WTC11 (cell line): ENCODE data around the gene CDC20.

Experiments
- CREB1 ChIP-seq: sonication (generic); formaldehyde crosslinking; IDR thresholded peaks from 2 replicates; pipeline ENCODE4 v1.8.0; 2023; ENCODE audit warnings: mild to moderate bottlenecking, missing genetic modification reagents
- FOXJ3 ChIP-seq: sonication (generic); formaldehyde crosslinking; IDR thresholded peaks from 2 replicates; pipeline ENCODE4 v1.9.0; 2021; ENCODE audit warnings: missing genetic modification reagents, mild to moderate bottlenecking, borderline replicate concordance
- KAT7 ChIP-seq: sonication (generic); formaldehyde crosslinking; IDR thresholded peaks from 2 replicates; pipeline ENCODE4 v1.8.1; 2023; ENCODE audit warnings: missing genetic modification reagents, mild to moderate bottlenecking, borderline replicate concordance
- NR1H2 ChIP-seq: sonication (generic); formaldehyde crosslinking; IDR thresholded peaks from 2 replicates; pipeline ENCODE4 v1.9.0; 2021; ENCODE audit warnings: mild to moderate bottlenecking, moderate library complexity, missing genetic modification reagents
- TF ChIP-seq, protein P1 (sequence below): fragments of 200-600 bp; IDR thresholded peaks from 2 replicates; pipeline ENCODE4 v1.8.0; 2022; ENCODE audit warnings: antibody characterized with exemption
- TF ChIP-seq, protein P2 (sequence below): sonication (generic); formaldehyde crosslinking; IDR thresholded peaks from 2 replicates; pipeline ENCODE4 v1.8.0; 2022; ENCODE audit warnings: mild to moderate bottlenecking, missing genetic modification reagents
- TF ChIP-seq, protein P3 (sequence below): sonication (generic); formaldehyde crosslinking; IDR thresholded peaks from 2 replicates; pipeline ENCODE4 v1.8.1; 2023; ENCODE audit warnings: mild to moderate bottlenecking, missing genetic modification reagents
- TF ChIP-seq, protein P4 (sequence below): sonication (generic); formaldehyde crosslinking; conservative IDR thresholded peaks from 2 replicates; pipeline ENCODE4 v1.8.1; 2022; ENCODE audit warnings: mild to moderate bottlenecking, missing genetic modification reagents
- TF ChIP-seq, protein P5 (sequence below): sonication (generic); formaldehyde crosslinking; IDR thresholded peaks from 2 replicates; pipeline ENCODE4 v1.8.0; 2023; ENCODE audit warnings: missing genetic modification reagents

DNA sequence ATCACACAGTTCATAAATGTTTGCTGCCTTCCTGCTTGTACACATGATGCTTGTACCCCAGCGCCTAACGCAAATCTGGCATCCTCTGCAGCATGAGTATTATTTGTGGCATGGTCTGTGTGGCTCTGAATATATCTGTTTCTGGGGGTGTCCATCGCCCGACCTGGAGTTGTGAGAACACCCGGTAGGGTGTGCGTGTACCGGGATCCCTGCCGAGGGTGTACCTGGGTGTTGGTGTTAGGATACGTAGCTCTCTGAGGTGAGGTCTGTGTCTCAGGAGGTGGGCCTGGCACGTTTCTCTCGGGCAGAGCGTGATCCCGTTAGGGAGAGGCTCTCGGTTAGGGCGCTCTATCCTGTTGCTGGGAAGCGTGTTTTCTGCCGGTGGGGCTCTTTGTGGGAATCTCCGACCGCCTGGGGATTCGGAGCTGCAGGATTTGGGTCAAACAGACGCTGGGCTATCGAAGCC lies 10.4 kb upstream of the CDC20 start:
- TF ChIP-seq, protein P1, sequence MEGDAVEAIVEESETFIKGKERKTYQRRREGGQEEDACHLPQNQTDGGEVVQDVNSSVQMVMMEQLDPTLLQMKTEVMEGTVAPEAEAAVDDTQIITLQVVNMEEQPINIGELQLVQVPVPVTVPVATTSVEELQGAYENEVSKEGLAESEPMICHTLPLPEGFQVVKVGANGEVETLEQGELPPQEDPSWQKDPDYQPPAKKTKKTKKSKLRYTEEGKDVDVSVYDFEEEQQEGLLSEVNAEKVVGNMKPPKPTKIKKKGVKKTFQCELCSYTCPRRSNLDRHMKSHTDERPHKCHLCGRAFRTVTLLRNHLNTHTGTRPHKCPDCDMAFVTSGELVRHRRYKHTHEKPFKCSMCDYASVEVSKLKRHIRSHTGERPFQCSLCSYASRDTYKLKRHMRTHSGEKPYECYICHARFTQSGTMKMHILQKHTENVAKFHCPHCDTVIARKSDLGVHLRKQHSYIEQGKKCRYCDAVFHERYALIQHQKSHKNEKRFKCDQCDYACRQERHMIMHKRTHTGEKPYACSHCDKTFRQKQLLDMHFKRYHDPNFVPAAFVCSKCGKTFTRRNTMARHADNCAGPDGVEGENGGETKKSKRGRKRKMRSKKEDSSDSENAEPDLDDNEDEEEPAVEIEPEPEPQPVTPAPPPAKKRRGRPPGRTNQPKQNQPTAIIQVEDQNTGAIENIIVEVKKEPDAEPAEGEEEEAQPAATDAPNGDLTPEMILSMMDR, result no peak
- TF ChIP-seq KAT7 (CRISPR knock-in tag) (no peak), CREB1 (CRISPR knock-in tag) (no peak), FOXJ3 (no peak), NR1H2 (no peak)
- TF ChIP-seq, protein P2, sequence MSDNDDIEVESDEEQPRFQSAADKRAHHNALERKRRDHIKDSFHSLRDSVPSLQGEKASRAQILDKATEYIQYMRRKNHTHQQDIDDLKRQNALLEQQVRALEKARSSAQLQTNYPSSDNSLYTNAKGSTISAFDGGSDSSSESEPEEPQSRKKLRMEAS (CRISPR knock-in tag), result no peak; the same call in 1 of the 2 replicates
- TF ChIP-seq, protein P3, sequence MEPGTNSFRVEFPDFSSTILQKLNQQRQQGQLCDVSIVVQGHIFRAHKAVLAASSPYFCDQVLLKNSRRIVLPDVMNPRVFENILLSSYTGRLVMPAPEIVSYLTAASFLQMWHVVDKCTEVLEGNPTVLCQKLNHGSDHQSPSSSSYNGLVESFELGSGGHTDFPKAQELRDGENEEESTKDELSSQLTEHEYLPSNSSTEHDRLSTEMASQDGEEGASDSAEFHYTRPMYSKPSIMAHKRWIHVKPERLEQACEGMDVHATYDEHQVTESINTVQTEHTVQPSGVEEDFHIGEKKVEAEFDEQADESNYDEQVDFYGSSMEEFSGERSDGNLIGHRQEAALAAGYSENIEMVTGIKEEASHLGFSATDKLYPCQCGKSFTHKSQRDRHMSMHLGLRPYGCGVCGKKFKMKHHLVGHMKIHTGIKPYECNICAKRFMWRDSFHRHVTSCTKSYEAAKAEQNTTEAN (CRISPR knock-in tag), result no peak; the same call in 1 of the 2 replicates
- TF ChIP-seq, protein P4, sequence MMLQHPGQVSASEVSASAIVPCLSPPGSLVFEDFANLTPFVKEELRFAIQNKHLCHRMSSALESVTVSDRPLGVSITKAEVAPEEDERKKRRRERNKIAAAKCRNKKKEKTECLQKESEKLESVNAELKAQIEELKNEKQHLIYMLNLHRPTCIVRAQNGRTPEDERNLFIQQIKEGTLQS (CRISPR knock-in tag), result no peak
- TF ChIP-seq, protein P5, sequence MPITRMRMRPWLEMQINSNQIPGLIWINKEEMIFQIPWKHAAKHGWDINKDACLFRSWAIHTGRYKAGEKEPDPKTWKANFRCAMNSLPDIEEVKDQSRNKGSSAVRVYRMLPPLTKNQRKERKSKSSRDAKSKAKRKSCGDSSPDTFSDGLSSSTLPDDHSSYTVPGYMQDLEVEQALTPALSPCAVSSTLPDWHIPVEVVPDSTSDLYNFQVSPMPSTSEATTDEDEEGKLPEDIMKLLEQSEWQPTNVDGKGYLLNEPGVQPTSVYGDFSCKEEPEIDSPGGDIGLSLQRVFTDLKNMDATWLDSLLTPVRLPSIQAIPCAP (CRISPR knock-in tag), result 0 out of 2 replicates have a peak, but pooled peaks have one; percentile 37
